ENCODE measurements around the gene RYR2. TPM values are rescaled to one million over a fixed set of nuclear protein-coding genes. Genes with fewer than 3 reads are reported as not detected.
A peak's percentile ranks its signal among the peaks of the same experiment; 100 is the strongest.
"Not testable (repeated sequence)": the region's sequence is repeated elsewhere in the genome, so short reads cannot be mapped to it uniquely, and the experiment has no call there.

Gene RYR2
- total and polyA plus RNA-seq, 11 donors: 77.7 to 1,319 (median 805) TPM

DNA sequence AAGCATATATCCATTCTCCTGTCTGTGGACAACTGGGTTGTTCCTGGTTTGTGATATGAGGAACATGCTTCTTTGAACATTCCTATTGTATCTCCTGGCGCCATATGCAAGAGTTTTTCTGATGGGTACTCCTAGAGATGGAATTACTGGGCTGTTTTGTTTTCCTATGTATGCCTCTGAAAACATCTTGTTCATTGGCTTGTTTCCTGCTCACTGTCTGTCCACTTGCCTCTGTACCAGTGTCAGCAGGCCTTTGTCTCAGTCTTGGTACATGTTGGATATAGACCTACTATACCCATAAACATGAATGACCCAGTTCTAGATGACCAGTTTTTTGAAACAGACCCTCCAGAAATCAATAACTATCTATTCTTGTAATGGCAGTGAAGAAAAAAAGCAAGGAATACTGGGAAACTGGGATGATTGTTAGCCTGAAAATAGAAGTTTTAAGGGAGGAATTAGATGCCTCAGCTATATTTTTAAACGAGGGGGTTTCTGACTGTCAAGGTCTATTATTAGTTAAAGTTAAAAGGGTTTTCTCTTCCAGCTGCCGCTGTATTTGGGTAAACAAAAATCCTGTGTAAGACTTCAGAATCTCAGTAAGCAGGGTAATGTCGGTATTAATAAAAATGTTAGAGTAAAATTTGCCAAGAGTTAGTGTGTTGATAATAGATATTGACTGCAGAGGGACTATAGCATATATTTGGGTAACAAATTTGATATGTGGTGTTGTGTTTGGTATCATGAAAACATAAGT, 103.6 kb downstream of the RYR2 start:
- peak overlapping the region; percentile 7 to 77 (median 57) for H3K27ac ChIP-seq
- no peaks in the 10 kb centered on the region for H3K9me3 ChIP-seq
- no peaks in the 10 kb centered on the region for H3K27me3 ChIP-seq
- peaks cover 0 to 94% (median 43%) of the 10 kb centered on the region in 12 donors for H3K4me1 ChIP-seq
- peak in 2 of 4 donors; percentile 21 to 44 for ATAC-seq
- intact Hi-C loops (cut with DNase I): no loop called here
- no peak for DNase-seq
- no peaks in the 10 kb centered on the region for H3K36me3 ChIP-seq
- TF ChIP-seq, protein P1, sequence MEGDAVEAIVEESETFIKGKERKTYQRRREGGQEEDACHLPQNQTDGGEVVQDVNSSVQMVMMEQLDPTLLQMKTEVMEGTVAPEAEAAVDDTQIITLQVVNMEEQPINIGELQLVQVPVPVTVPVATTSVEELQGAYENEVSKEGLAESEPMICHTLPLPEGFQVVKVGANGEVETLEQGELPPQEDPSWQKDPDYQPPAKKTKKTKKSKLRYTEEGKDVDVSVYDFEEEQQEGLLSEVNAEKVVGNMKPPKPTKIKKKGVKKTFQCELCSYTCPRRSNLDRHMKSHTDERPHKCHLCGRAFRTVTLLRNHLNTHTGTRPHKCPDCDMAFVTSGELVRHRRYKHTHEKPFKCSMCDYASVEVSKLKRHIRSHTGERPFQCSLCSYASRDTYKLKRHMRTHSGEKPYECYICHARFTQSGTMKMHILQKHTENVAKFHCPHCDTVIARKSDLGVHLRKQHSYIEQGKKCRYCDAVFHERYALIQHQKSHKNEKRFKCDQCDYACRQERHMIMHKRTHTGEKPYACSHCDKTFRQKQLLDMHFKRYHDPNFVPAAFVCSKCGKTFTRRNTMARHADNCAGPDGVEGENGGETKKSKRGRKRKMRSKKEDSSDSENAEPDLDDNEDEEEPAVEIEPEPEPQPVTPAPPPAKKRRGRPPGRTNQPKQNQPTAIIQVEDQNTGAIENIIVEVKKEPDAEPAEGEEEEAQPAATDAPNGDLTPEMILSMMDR (IDR thresholded peaks at IDR 0.05): no peak
- TF ChIP-seq POLR2A (IDR thresholded peaks at IDR 0.05): no peak
- 27 to 42% (median 32%) methylated on average over 4 of the region's 4 CpGs for WGBS, 4 donors
- peak overlapping the region in 6 of 12 donors; percentile 2 to 32 (median 14) for H3K4me3 ChIP-seq

DNA sequence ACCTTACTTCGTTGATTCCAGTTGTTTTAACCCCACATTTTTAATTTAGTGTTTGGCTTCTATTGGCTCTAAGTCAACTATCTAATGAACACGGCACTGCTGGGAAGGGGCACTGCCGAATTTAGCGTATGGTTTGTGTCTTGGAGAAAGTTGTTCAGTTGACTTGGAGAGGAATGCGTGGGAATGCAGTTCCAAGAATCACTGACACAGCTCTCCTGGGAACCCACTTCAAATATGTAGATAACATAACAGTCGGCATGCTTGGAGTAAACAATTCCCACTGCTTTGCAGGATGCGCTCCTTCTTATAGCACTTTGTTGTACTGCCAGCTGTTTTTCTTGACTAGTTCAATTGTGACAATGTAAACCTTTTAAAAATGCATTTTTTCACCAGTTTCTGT, 104.3 kb downstream of the RYR2 start:
- Histone ChIP-seq H3K4me1 (peaks cover 0 to 94% (median 41%) of the 10 kb centered on the region in 12 donors), H3K27me3 (no peaks in the 10 kb centered on the region), H3K9me3 (no peaks in the 10 kb centered on the region), H3K27ac (peak overlapping the region; percentile 7 to 77 (median 57)), H3K36me3 (no peaks in the 10 kb centered on the region), H3K4me3 (peak overlapping the region in 6 of 12 donors; percentile 2 to 32 (median 14))
- ATAC-seq: peak; percentile 40 to 63 (median 54)
- peak in 2 of 5 donors; percentile 27 to 45 for DNase-seq
- intact Hi-C loops (cut with DNase I): no loop called here
- no peak for TF ChIP-seq POLR2A (IDR thresholded peaks at IDR 0.05)
- TF ChIP-seq, protein P1 (IDR thresholded peaks at IDR 0.05): no peak
- 9 to 18% (median 10%) methylated on average over 7 of the region's 7 CpGs for WGBS, 4 donors

DNA sequence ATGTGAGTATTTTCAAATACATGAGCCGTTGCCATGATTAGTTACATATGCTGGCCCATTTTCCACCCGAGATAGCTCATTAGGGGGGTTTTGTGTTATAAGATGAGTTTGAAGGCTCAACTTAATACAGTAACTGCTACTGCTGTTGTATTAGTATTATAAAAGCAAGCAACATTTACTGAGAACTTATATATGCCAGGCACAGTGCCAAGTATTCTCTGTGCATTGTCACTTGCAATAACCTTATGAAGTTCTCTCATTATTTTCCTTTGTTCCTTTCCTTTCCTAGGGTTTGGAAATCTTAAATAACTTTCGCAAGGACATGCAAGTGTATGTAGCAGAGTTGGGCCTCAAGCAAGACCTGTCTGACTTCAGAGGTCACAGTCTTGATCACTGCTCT, 107.9 kb downstream of the RYR2 start:
- 44 to 56% (median 53%) methylated on average over 3 of the region's 3 CpGs for WGBS, 4 donors
- intact Hi-C loops (cut with DNase I): no loop called here
- no peak for DNase-seq
- Histone ChIP-seq H3K36me3 (no peaks in the 10 kb centered on the region), H3K27ac (peak overlapping the region in 2 of 12 donors; percentile 51 to 65), H3K4me3 (no peak overlapping the region), H3K27me3 (no peaks in the 10 kb centered on the region), H3K4me1 (peaks cover 0 to 82% (median 36%) of the 10 kb centered on the region in 12 donors), H3K9me3 (no peaks in the 10 kb centered on the region)
- ATAC-seq: no peak
- no peak for TF ChIP-seq POLR2A (IDR thresholded peaks at IDR 0.05)

DNA sequence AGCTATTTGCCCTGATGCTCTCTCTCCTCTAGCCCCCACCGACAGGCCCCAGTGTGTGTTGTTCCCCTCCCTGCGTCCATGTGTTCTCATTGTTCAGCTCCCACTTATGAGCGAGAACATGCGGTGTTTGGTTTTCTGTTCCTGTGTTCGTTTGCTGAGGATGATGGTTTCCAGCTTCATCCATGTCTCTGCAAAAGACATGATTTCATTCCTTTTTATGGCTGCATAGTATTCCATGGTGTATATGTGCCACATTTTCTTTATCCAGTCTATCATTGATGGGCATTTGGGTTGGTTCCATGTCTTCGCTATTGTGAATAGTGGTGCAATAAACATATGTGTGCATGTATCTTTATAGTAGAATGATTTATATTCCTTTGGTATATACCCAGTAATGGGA, 110.0 kb downstream of the RYR2 start:
- intact Hi-C loops (cut with DNase I); ATAC-seq; H3K9me3 ChIP-seq; H3K27me3 ChIP-seq; DNase-seq; H3K36me3 ChIP-seq: not testable (repeated sequence)
- WGBS, 4 donors: 58 to 77% (median 69%) methylated on average over 6 of the region's 6 CpGs
- Histone ChIP-seq H3K27ac (peak overlapping the region in 2 of 12 donors; percentile 7 to 28), H3K4me1 (peaks cover 0 to 78% (median 30%) of the 10 kb centered on the region in 12 donors), H3K4me3 (peak overlapping the region in 1 of 12 donors; percentile 18)

DNA sequence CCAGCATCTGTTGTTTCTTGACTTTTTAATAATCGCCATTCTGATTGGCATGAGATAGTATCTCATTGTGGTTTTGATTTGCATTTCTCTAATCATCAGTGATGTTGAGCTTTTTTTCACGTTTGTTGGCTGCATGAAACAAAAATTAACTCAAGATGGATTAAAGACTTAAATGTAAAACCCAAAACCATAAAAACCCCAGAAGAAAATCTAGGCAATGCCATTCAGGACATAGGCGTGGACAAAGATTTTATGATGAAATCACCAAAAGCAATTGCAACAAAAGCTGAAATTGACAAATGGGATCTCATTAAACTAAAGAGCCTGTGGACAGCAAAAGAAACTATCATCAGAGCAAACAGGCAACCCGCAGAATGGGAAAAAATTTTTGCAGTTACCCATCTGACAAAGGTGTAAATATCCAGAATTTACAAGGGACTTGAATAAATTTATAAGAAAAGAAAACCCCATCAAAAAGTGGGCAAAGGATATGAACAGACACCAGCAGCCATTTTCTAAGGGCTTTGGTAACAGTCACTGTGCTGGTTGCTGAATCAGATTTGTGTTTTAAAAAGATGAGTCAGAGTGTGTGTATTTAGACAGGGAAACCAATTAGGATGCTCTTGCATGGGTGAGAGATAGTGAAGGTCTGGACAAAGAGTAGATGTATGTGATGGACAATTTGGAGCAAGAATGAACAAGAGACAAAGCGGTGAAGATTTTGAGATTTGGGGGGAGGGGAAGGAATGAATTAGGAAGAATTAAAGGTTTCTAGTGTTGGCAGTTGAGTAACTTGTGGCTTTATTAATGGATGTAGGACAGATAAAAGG, 110.7 kb downstream of the RYR2 start:
- WGBS, 4 donors: 52 to 69% (median 65%) methylated on average over 5 of the region's 5 CpGs

More for the DNA sequence above, 110.7 kb downstream of the RYR2 start:
- Histone ChIP-seq H3K9me3 (no peaks in the 10 kb centered on the region), H3K27ac (no peak overlapping the region), H3K27me3 (no peaks in the 10 kb centered on the region), H3K4me1 (peaks cover 0 to 77% (median 27%) of the 10 kb centered on the region in 12 donors), H3K4me3 (no peak overlapping the region), H3K36me3 (no peaks in the 10 kb centered on the region)
- intact Hi-C loops (cut with DNase I): no loop called here
- ATAC-seq (no peak), DNase-seq (no peak)
- TF ChIP-seq POLR2A (IDR thresholded peaks at IDR 0.05): no peak
- TF ChIP-seq, protein P1 (IDR thresholded peaks at IDR 0.05): no peak

All from heart left ventricle (tissue), 16 donors.